SJCRH30 (cell line): ENCODE results near the gene NTM. TPM values are rescaled to one million over a fixed set of nuclear protein-coding genes. Genes with fewer than 3 reads are reported as not detected.
"Not testable (repeated sequence)": the region's sequence is repeated elsewhere in the genome, so short reads cannot be mapped to it uniquely, and the experiment has no call there.

Experiments
- DNase-seq, 2 experiments: peaks; one replicate each; pipeline ENCODE4 v3.0.0-alpha.2; 2015 to 2020
- H3K27ac ChIP-seq: fragments of 250-450 bp; sonication (Bioruptor Pico); 2 replicates; pipeline ENCODE4 v1.5.1; 2020; ENCODE audit warnings: mild to moderate bottlenecking, moderate library complexity
- H3K27me3 ChIP-seq: fragments of 250-450 bp; sonication (Bioruptor Pico); 2 replicates; pipeline ENCODE4 v1.5.1; 2020; ENCODE audit warnings: mild to moderate bottlenecking, moderate library complexity
- H3K36me3 ChIP-seq: fragments of 250-450 bp; sonication (Bioruptor Pico); 2 replicates; pipeline ENCODE4 v1.5.1; 2020; ENCODE audit warnings: mild to moderate bottlenecking, moderate library complexity
- H3K4me1 ChIP-seq: fragments of 250-450 bp; sonication (Bioruptor Pico); 2 replicates; pipeline ENCODE4 v1.5.1; 2020; ENCODE audit warnings: mild to moderate bottlenecking, moderate library complexity
- H3K4me3 ChIP-seq: fragments of 250-450 bp; sonication (Bioruptor Pico); 2 replicates; pipeline ENCODE4 v1.5.1; 2020; ENCODE audit warnings: mild to moderate bottlenecking, moderate library complexity
- H3K9me3 ChIP-seq: fragments of 250-450 bp; sonication (Bioruptor Pico); replicated peaks from 2 replicates; pipeline ENCODE4 v1.5.1; 2020; ENCODE audit warnings: mild to moderate bottlenecking, moderate library complexity
- total RNA-seq: library from RNA; depleted of rRNA; stranded (reverse); fragments of >200 nt; shearing (Covaris generic); gene quantifications from 2 replicates; pipeline ENCODE4 v1.2.3, GENCODE V29; 2014

The NTM gene
- total RNA-seq, 1 experiment from 2014 or later: not detected

DNA sequence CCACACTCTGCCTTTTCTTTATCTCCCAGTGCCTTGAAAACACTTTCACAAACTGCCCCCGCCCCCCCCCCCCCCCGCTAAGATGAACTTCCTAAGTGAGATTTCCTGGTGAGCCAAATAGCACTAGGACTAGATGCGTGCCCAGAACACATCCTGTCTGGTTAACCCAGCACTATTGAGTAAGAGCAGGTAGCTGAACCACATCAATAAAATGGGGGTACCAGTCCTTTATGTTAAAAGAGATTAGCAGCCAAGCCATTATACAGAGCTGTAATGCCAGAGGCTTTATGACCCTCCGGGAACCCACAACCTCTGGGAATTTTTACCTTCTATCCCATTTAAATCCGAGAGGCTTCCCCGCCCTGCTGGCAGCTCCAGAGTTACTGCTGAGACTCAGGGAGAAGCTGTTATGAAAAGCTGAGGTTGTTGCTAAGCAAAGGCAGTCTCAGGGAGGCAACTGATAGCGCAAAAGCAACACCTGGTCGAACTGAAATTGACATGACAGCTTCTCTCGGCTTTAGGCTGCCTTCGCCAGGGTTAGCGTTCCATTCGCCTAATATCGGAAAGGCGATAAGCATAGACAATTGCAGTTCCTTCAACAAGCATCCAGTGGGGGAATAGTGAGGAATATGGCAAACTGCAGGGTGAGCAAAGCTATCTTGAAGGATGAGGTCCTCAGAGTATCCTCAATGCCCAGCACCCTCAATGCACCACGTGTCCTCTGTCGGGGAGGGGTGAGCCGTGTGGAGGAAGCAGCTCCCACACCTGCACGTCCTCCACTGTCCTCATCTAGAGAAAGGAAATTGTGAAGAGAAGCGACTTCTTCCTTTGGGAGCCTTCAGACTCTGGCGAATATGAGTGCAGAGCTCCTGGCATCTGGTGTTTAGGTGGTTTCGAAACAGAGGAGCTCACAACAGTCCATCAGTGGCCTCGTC, 977.0 kb downstream of the NTM start:
- Histone ChIP-seq H3K4me1 (no peaks in the 10 kb centered on the region), H3K4me3 (no peak overlapping the region), H3K27me3 (no peaks in the 10 kb centered on the region), H3K27ac (no peak overlapping the region), H3K9me3 (no peaks in the 10 kb centered on the region), H3K36me3 (no peaks in the 10 kb centered on the region)
- DNase-seq: no peak

DNA sequence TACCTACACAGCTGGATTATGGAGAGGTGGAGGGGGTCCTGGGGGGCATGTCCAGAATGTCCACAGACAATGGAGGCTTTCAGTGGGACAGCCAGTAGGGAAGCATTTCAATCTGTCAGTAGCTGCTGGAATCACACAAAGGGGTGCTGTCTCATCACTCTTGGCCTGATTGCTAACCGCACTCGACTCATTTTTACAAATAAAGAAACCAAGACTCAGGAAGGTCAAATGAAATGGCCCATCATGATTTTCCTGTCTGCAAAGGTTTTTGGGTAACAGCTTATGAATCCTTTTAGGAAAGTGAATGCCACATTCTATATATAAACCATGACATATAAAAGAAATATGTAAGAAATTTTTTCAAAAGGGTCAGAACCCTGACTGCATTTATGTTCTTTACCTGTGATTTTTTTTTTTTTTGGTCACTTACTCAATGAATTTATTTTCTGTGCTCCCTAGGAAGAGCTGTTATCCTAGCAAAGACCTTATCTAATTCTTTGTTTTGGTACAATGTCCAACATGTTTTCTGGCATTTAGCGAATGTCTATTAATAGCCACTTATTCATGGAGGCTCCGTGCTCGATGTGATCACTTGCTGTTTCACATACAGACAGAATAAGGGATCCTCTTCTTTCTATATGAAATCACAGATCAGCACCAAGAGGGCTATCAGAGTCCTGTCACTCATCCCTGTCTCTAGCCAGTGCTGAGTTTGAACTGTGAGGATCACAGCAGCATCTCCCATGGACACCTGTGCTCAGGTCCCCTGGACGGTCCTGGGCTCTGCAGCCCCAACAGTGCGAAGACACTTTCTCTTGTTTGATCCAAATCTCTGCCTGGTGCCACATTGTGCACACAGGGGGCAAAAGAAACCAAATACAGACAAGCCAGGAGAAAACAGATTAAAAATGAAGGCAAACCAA, 979.7 kb downstream of the NTM start:
- Histone ChIP-seq H3K4me3 (no peak overlapping the region), H3K27ac (no peak overlapping the region), H3K36me3 (no peaks in the 10 kb centered on the region), H3K4me1 (no peaks in the 10 kb centered on the region), H3K9me3 (no peaks in the 10 kb centered on the region), H3K27me3 (no peaks in the 10 kb centered on the region)
- DNase-seq: no peak

DNA sequence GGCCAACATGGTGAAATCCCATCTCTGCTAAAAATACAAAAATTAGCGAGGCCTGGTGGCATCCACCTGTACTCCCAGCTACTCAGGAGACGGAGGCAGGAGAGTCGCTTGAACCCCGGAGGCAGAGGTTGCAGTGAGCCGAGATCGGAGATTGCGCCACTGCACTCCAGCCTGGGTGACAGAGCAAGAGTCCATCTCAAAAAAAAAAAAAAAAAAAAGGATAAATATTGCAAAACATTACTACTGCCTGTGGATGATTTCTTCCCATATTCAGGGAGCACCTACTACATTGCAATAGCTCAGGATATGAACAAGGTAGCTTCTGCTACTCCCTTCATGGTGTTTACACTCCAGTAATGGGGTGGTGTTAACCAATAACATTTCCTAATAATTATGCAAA, 980.6 kb downstream of the NTM start:
- Histone ChIP-seq H3K4me3 (no peak overlapping the region), H3K27ac (no peak overlapping the region), H3K4me1 (no peaks in the 10 kb centered on the region), H3K36me3 (no peaks in the 10 kb centered on the region), H3K27me3 (no peaks in the 10 kb centered on the region), H3K9me3 (no peaks in the 10 kb centered on the region)
- DNase-seq: no peak

DNA sequence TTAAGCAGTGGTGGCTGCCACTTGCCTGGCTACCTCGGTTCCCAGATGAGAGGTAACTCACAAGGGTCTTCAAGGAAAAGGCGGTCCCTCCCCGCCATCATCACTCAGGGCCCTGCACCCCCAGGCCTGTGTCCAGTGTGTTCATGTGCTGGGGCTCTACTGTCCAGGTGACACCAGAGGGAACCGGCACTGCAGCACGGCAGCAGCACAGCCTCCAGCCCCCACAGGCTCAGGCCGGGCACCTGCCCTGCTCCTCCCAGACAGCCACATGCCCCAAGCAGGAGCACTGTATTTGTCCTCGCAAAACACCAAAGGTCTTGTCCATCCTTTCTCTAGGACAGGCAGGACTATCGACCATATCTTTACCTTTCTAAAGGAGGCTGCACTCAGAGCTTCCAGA, 982.1 kb downstream of the NTM start:
- H3K27ac ChIP-seq: no peak overlapping the region
- H3K27me3 ChIP-seq: no peaks in the 10 kb centered on the region
- no peaks in the 10 kb centered on the region for H3K9me3 ChIP-seq
- no peak for DNase-seq
- H3K4me3 ChIP-seq: no peak overlapping the region
- no peaks in the 10 kb centered on the region for H3K36me3 ChIP-seq
- no peaks in the 10 kb centered on the region for H3K4me1 ChIP-seq

DNA sequence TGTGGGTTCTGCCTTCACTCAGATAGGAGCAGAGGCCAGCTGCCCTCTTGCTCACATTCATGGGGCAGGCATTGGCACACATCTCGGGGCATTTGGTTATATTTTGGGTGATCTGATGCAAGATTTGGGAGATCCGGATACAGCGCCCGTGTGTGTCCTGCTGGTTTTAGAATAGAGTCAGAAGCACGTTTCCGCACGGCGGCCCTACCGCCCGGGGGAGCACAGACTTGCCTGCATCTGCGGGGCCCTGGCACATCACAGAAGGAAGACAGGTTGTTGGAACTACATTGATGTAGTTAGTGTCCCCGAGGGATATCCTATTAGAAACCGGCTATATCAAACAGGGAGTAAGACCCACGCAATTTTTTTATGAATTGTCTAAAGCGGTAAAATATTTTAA, 982.8 kb downstream of the NTM start:
- DNase-seq: no peak
- Histone ChIP-seq H3K9me3 (no peaks in the 10 kb centered on the region), H3K27me3 (no peaks in the 10 kb centered on the region), H3K4me1 (no peaks in the 10 kb centered on the region), H3K4me3 (no peak overlapping the region), H3K36me3 (no peaks in the 10 kb centered on the region), H3K27ac (no peak overlapping the region)

DNA sequence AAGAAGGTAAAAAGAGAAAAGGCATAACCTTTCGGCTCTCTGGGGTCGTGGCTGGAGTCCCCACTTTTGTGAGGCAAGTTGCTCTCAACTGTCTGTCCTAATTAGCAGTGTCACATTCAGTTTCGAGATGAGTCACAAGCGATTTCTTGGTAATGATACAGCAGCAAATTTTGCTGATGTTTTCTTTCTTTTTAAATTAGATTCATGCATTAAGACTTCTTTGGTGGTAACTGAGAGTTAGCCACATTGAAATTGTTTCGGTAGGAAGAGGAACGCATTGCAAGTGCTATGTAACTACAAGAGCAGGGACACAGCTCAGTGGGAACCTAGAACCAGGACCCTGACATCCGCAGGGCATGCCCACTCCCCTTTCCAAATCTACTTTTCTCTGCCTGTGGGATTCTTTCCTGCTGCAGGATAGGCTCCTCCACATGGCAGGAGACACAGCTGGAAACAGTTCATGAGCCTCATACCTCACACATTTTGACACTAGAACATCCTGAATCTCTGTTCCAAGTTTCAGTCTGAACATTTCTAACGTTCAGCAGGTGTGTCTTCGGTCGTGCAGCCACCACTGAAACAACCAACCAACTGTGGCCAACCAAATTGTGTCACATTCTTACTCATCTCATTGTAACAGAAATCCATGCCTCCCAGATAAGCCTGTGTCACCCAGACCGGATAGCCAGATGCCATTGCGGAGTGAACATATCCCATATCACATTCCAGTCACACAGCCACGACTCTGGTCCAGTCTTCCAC, 987.6 kb downstream of the NTM start:
- H3K4me3 ChIP-seq: no peak overlapping the region
- no peaks in the 10 kb centered on the region for H3K4me1 ChIP-seq
- H3K36me3 ChIP-seq: no peaks in the 10 kb centered on the region
- DNase-seq: no peak
- H3K27ac ChIP-seq: no peak overlapping the region
- H3K9me3 ChIP-seq: no peaks in the 10 kb centered on the region
- no peaks in the 10 kb centered on the region for H3K27me3 ChIP-seq

DNA sequence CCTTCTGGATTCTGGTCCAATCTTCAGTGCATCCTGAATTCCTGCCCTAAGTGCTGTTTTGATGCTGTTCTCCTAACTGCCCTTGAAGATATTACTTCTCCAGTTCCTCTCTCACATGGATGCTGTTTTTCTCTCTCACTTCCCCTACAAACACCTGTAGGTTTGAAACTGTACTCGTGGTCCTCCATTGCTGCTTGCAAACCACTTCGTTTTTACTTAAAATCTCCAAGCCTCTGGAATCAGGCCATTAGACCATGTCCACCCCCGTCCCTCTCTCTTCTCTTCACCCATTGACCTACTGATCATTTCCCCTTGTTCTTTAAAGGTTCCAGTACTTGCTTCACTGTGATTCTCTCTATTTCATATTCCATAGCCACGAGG, 988.1 kb downstream of the NTM start:
- H3K27ac ChIP-seq: no peak overlapping the region
- H3K27me3 ChIP-seq: no peaks in the 10 kb centered on the region
- DNase-seq: no peak
- no peaks in the 10 kb centered on the region for H3K4me1 ChIP-seq
- H3K36me3 ChIP-seq: no peaks in the 10 kb centered on the region
- H3K9me3 ChIP-seq: no peaks in the 10 kb centered on the region
- no peak overlapping the region for H3K4me3 ChIP-seq

DNA sequence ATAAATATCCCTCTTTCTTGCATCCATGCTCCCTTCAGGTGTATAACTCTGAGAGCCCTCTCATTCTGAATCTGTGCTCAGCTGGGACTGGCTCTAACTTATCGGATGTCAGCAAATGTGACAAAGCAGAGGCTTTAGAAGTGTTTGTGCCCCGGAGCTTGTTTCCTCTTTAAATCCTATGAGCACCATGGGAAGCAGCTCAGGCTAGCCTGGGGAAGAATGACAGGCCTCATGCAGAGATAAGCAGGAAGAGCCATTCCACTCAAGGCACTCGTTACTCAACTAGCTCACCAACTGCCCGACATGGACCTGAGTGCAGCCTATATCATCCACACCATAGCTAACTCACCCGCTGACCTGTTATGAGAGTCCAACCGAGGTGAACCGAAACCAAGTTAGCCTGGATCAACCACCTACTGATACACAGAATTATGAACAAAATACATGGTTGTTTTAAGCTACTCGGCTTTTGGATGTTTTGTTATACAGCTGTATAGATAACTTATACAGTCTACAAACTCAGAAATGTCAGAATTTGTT, 990.7 kb downstream of the NTM start:
- Histone ChIP-seq H3K27ac (no peak overlapping the region), H3K36me3 (no peaks in the 10 kb centered on the region), H3K27me3 (no peaks in the 10 kb centered on the region), H3K9me3 (no peaks in the 10 kb centered on the region), H3K4me3 (no peak overlapping the region), H3K4me1 (no peaks in the 10 kb centered on the region)
- DNase-seq: no peak

DNA sequence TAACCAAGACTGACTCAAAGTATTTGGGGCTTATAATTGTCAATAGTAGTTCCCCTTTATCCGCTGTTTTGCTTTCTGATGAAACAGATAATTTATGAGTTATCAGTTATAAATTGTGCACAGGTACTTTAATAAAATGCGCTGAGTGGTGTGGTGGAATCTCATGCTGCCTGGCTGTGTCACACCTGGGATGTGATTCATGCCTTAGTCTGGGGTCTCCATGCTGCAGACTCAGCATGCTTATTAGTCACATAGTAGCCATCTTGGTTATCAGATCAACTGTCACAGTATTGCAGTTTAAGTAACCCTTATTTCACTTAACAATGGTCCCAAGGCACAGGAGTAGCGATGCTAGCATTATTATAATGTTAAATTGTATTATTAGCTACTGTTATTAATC, 995.2 kb downstream of the NTM start:
- no peak overlapping the region for H3K4me3 ChIP-seq
- no peak for DNase-seq
- H3K4me1 ChIP-seq: no peaks in the 10 kb centered on the region
- no peaks in the 10 kb centered on the region for H3K9me3 ChIP-seq
- no peaks in the 10 kb centered on the region for H3K27me3 ChIP-seq
- no peak overlapping the region for H3K27ac ChIP-seq
- H3K36me3 ChIP-seq: no peaks in the 10 kb centered on the region

DNA sequence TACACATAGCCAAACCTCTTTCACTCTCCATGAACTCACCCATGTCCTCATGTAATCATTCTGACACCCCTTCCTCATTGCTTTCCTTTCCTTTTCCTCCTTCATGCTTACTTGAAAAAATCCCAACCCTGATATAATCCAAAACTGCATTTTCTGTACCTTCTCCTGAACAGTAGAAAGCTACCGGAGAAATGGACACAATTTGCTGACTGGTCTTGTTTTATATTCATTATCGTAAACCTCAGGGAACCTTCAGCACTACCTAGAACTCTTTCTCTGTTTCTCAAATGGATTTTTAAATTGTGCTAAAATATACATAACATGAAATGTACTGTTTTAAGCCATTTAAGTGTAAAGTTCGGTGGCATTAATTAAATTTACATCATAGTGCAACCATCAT, 996.9 kb downstream of the NTM start:
- DNase-seq: no peak
- Histone ChIP-seq H3K9me3 (no peaks in the 10 kb centered on the region), H3K4me3 (no peak overlapping the region), H3K4me1 (no peaks in the 10 kb centered on the region), H3K27me3 (no peaks in the 10 kb centered on the region), H3K36me3 (no peaks in the 10 kb centered on the region), H3K27ac (no peak overlapping the region)

DNA sequence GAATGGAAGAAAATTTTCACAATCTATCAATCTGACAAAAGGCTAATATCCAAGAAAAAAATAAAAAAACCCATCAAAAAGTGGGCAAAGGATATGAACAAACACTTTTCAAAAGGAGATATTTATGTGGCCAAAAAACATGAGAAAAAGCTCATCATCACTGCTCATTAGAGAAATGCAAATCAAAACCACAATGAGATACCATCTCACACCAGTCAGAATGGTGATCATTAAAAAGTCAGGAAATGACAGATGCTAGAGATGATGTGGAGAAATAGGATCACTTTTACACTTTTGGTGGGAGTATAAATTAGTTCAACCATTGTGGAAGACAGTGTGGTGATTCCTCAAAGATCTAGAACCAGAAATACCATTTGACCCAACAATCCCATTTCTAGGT, 999.7 kb downstream of the NTM start:
- H3K36me3 ChIP-seq, H3K4me1 ChIP-seq: not testable (repeated sequence)

DNA sequence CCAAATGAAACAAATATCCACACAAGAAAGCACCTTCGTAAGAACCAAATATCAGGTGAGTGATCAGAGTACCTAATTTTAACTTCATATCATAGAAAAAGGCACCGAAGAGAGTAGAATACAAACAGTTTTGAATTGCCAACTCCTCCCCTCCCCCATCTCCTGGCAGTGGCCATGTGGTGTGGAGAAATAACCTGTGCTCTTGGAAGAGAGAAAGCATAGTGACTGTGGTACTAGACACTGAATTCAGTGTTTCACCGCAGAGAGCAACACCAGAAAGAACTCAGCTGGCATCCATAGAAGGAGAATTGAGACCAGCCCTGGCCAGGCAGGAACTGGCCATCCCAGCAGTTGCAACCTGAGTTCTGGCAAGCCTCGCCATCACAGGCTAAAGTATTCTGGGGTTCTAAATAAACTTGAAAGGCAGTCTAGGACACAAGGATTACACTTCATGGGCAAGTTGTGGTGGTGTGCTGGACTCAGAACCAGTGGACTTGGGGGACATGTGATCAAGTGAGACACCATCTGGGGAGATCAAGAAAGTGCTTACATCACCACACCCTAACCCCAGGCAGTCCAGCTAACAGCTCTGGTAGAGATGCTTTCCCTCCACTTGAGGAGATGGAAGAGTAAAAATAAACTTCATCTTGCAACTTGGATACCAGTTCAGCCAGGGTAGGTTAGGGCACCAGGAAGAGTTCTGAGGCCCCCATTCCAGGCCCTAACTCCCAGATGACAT, 1003.2 kb downstream of the NTM start:
- Histone ChIP-seq H3K27ac (no peak overlapping the region), H3K4me3 (no peak overlapping the region), H3K4me1 (no peaks in the 10 kb centered on the region), H3K9me3 (no peaks in the 10 kb centered on the region), H3K27me3 (no peaks in the 10 kb centered on the region), H3K36me3 (no peaks in the 10 kb centered on the region)
- no peak for DNase-seq

More for the DNA sequence above, 999.7 kb downstream of the NTM start:
- DNase-seq, H3K27ac ChIP-seq, H3K9me3 ChIP-seq, H3K27me3 ChIP-seq, H3K4me3 ChIP-seq: not testable (repeated sequence)

DNA sequence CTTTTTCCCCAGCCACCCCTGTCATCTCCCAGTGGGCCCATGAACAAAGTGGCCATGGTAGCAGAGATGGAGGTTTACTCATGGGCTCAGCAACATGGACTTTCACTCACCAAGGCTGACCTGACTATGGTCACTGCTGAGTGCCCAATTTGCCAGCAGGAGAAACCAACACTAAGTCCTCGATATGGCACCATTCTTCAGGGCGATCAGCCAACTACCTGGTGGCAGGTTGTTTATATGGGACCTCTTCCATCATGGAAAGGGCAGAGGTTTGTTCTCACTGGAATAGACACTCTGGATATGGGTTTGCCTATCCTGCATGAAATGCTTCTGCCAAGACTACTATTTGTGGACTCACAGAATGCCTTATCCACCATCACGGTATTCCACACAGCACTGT, 1009.1 kb downstream of the NTM start:
- Histone ChIP-seq H3K9me3 (no peaks in the 10 kb centered on the region), H3K27ac (no peak overlapping the region), H3K4me3 (no peak overlapping the region), H3K4me1 (no peaks in the 10 kb centered on the region), H3K36me3 (no peaks in the 10 kb centered on the region), H3K27me3 (no peaks in the 10 kb centered on the region)
- no peak for DNase-seq
